HEK293 (cell line): Measurements from ENCODE around the gene LPCAT1.

Experiments used
- CTCF ChIA-PET: fragments of 350-600 bp; formaldehyde crosslinking; extraction: SDS; loops from one replicate; lab custom pipeline; 2021; ENCODE audit warnings: antibody characterized with exemption; lab: Yijun Ruan, JAX
- POLR2A ChIA-PET: fragments of 300-600 bp; formaldehyde crosslinking; extraction: SDS; loops from one replicate; lab custom pipeline; 2020; ENCODE audit warnings: antibody characterized with exemption, inconsistent platforms; lab: Yijun Ruan, JAX
- H3K27ac ChIP-seq: fragments of 200-500 bp; sonication (Bioruptor generic); 2 replicates; pipeline ENCODE4 v1.5.1; 2014; ENCODE audit warnings: low read depth, low read length, control low read depth, inconsistent platforms; ENCODE audit errors: extremely low read depth
- H3K36me3 ChIP-seq, 2 experiments: fragments of 200-500 bp in 1 of 2; sonication (Bioruptor generic) in 1 of 2; 1 replicate in 1 of 2; 2 replicates in 1 of 2; pipeline ENCODE4 v1.5.1; 2014 to 2017; ENCODE audit warnings: inconsistent platforms in 2 of 2, low read length in 2 of 2; ENCODE audit not compliant: control insufficient read depth in 2 of 2, insufficient read depth in 1 of 2
- H3K4me1 ChIP-seq: fragments of 200-500 bp; sonication (Bioruptor generic); 2 replicates; pipeline ENCODE4 v1.5.1; 2014; ENCODE audit warnings: mild to moderate bottlenecking, low read length, inconsistent platforms; ENCODE audit not compliant: control insufficient read depth, insufficient read depth
- H3K4me3 ChIP-seq: 2 replicates; pipeline ENCODE4 v1.5.1; 2011; ENCODE audit warnings: low read depth, mild to moderate bottlenecking, control low read depth, low read length, moderate library complexity
- H3K9me3 ChIP-seq: fragments of 200-500 bp; sonication (Bioruptor generic); 2 replicates; pipeline ENCODE4 v1.5.1; 2014; ENCODE audit warnings: low read depth, low read length, inconsistent platforms; ENCODE audit not compliant: control insufficient read depth, insufficient read depth
- BCL11A ChIP-seq: fragments of 450-650 bp; formaldehyde crosslinking; IDR thresholded peaks from 2 replicates; pipeline ENCODE4 v1.5.1; 2016; ENCODE audit warnings: low read depth, missing biosample characterization, missing genetic modification characterization
- HOXD13 ChIP-seq: sonication (generic); formaldehyde crosslinking; IDR thresholded peaks from 2 replicates; pipeline ENCODE4 v1.8.0; 2022; ENCODE audit warnings: missing genetic modification reagents, borderline replicate concordance
- SCRT2 ChIP-seq: fragments of 450-650 bp; formaldehyde crosslinking; IDR thresholded peaks from 2 replicates; pipeline ENCODE4 v1.5.1; 2016; ENCODE audit warnings: missing biosample characterization, missing genetic modification characterization
- ZBTB17 ChIP-seq: fragments of 450-650 bp; formaldehyde crosslinking; IDR thresholded peaks from 2 replicates; pipeline ENCODE4 v1.5.1; 2016; ENCODE audit warnings: missing biosample characterization, missing genetic modification characterization
- ZNF23 ChIP-seq: fragments of 450-650 bp; formaldehyde crosslinking; IDR thresholded peaks from 2 replicates; pipeline ENCODE4 v1.5.1; 2016; ENCODE audit warnings: missing biosample characterization, missing genetic modification characterization, borderline replicate concordance
- ZNF292 ChIP-seq: fragments of 450-650 bp; formaldehyde crosslinking; IDR thresholded peaks from 2 replicates; pipeline ENCODE4 v1.5.1; 2016; ENCODE audit warnings: low read depth, missing biosample characterization, missing genetic modification characterization, borderline replicate concordance
- ZNF549 ChIP-seq: fragments of 450-650 bp; IDR thresholded peaks from 2 replicates; pipeline ENCODE4 v1.5.1; 2018; ENCODE audit warnings: missing biosample characterization, missing genetic modification characterization, mild to moderate bottlenecking, inconsistent platforms, moderate library complexity
- ZNF658 ChIP-seq: fragments of 450-650 bp; formaldehyde crosslinking; IDR thresholded peaks from 2 replicates; pipeline ENCODE4; 2016; ENCODE audit warnings: missing biosample characterization, missing genetic modification characterization
- TF ChIP-seq, protein P1 (sequence below): fragments of 450-650 bp; formaldehyde crosslinking; conservative IDR thresholded peaks from 2 replicates; pipeline ENCODE4 v1.5.1; 2016; ENCODE audit warnings: low read depth, missing biosample characterization, missing genetic modification characterization
- TF ChIP-seq, protein P2 (sequence below): fragments of 450-650 bp; formaldehyde crosslinking; IDR thresholded peaks from 2 replicates; pipeline ENCODE4 v1.5.1; 2016; ENCODE audit warnings: missing biosample characterization, missing genetic modification characterization, borderline replicate concordance
- TF ChIP-seq, protein P3 (sequence below): fragments of 450-650 bp; formaldehyde crosslinking; IDR thresholded peaks from 2 replicates; pipeline ENCODE4 v1.5.1; 2016; ENCODE audit warnings: missing biosample characterization, missing genetic modification characterization
- TF ChIP-seq, protein P4 (sequence below): IDR thresholded peaks from 2 replicates; pipeline ENCODE4 v1.6.1; 2011; ENCODE audit warnings: mild to moderate bottlenecking, low read depth, low read length, borderline replicate concordance
- TF ChIP-seq, protein P5 (sequence below): fragments of 450-650 bp; formaldehyde crosslinking; IDR thresholded peaks from 2 replicates; pipeline ENCODE4 v1.5.1; 2016; ENCODE audit warnings: missing biosample characterization, missing genetic modification characterization, low read depth

LPCAT1 gene

DNA sequence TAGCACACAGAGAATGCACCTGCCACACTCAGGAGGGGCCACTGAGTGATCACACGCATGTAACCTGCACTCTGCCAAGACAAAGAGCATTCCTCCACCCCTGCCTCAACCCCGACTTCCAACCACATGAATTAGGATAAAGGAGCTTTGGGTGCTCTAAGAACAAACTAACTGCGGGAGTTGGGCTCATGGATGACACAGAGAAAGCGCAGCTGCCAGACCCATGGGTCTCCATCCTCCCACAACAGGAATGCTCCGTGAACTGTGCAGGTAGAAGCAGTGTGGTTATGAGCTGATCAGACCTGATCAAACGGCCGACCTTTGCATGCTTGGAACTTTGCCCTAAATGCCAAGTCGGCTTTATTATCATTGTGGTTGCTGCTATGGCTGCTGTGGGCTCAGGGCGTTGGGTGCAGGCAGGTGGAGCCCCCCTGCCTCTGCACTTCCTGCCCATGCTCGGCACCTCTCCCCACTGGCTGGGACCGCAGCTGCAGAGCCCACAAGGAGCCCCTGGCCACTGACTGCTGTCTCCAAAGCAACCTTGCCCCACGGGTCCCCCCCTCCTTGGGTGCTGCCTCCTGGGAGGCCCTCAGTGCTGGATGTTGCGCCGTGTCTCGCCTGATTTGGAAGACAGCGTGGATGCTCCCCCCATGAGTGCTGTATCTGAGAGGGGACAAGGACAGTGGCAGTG, 75.9 kb downstream of the LPCAT1 start (continued):
- TF ChIP-seq, protein P1, sequence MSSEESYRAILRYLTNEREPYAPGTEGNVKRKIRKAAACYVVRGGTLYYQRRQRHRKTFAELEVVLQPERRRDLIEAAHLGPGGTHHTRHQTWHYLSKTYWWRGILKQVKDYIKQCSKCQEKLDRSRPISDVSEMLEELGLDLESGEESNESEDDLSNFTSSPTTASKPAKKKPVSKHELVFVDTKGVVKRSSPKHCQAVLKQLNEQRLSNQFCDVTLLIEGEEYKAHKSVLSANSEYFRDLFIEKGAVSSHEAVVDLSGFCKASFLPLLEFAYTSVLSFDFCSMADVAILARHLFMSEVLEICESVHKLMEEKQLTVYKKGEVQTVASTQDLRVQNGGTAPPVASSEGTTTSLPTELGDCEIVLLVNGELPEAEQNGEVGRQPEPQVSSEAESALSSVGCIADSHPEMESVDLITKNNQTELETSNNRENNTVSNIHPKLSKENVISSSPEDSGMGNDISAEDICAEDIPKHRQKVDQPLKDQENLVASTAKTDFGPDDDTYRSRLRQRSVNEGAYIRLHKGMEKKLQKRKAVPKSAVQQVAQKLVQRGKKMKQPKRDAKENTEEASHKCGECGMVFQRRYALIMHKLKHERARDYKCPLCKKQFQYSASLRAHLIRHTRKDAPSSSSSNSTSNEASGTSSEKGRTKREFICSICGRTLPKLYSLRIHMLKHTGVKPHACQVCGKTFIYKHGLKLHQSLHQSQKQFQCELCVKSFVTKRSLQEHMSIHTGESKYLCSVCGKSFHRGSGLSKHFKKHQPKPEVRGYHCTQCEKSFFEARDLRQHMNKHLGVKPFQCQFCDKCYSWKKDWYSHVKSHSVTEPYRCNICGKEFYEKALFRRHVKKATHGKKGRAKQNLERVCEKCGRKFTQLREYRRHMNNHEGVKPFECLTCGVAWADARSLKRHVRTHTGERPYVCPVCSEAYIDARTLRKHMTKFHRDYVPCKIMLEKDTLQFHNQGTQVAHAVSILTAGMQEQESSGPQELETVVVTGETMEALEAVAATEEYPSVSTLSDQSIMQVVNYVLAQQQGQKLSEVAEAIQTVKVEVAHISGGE (tag by site-specific recombination) = no peak
- TF ChIP-seq ZNF549 (tag by site-specific recombination) = no peak
- no peak for TF ChIP-seq HOXD13 (CRISPR knock-in tag)
- no peak for TF ChIP-seq ZNF658 (tag by site-specific recombination)
- no peak for TF ChIP-seq ZNF292 (tag by site-specific recombination)
- TF ChIP-seq, protein P2, sequence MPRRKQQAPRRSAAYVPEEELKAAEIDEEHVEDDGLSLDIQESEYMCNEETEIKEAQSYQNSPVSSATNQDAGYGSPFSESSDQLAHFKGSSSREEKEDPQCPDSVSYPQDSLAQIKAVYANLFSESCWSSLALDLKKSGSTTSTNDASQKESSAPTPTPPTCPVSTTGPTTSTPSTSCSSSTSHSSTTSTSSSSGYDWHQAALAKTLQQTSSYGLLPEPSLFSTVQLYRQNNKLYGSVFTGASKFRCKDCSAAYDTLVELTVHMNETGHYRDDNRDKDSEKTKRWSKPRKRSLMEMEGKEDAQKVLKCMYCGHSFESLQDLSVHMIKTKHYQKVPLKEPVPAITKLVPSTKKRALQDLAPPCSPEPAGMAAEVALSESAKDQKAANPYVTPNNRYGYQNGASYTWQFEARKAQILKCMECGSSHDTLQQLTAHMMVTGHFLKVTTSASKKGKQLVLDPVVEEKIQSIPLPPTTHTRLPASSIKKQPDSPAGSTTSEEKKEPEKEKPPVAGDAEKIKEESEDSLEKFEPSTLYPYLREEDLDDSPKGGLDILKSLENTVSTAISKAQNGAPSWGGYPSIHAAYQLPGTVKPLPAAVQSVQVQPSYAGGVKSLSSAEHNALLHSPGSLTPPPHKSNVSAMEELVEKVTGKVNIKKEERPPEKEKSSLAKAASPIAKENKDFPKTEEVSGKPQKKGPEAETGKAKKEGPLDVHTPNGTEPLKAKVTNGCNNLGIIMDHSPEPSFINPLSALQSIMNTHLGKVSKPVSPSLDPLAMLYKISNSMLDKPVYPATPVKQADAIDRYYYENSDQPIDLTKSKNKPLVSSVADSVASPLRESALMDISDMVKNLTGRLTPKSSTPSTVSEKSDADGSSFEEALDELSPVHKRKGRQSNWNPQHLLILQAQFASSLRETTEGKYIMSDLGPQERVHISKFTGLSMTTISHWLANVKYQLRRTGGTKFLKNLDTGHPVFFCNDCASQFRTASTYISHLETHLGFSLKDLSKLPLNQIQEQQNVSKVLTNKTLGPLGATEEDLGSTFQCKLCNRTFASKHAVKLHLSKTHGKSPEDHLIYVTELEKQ (tag by site-specific recombination) = no peak
- TF ChIP-seq BCL11A (tag by site-specific recombination) = no peak

DNA sequence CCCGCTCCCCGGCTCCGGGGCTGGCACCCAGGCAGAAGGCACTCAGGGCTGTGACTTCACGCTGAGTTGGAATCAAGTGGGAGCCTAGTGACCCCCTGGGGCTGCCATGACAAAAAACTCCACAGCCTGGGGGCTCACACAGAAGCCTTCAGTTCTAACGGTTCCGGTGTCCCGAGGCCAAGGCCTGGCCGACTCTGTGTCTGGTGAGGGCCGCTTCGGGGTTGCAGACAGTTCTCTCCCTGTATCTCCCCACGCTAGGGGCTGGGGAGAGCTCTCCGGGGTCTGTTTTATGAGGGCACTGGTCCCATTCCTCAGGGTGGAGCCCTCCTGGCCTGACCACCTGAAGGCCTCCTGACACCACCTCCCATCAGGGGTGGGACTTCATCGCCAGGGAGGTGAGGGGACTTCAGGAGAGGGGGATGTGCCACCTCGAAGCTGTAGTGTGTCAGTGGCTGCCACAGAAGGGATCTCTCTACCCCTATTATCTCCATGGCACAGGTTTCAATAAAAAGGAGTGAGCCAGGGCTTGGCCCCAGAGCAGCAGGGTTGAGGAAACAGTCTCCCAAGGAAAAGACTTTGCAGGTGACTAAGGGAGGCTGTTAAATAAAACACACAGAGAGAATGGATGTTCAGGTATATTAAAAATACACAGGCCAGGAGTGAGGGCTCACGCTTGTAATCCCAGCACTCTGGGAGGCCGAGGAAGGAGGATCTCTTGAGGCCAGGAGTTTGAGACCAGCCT, 77.0 kb downstream of the LPCAT1 start:
- POLR2A ChIA-PET = no interaction called here
- H3K4me3 ChIP-seq = no peak overlapping the region

DNA sequence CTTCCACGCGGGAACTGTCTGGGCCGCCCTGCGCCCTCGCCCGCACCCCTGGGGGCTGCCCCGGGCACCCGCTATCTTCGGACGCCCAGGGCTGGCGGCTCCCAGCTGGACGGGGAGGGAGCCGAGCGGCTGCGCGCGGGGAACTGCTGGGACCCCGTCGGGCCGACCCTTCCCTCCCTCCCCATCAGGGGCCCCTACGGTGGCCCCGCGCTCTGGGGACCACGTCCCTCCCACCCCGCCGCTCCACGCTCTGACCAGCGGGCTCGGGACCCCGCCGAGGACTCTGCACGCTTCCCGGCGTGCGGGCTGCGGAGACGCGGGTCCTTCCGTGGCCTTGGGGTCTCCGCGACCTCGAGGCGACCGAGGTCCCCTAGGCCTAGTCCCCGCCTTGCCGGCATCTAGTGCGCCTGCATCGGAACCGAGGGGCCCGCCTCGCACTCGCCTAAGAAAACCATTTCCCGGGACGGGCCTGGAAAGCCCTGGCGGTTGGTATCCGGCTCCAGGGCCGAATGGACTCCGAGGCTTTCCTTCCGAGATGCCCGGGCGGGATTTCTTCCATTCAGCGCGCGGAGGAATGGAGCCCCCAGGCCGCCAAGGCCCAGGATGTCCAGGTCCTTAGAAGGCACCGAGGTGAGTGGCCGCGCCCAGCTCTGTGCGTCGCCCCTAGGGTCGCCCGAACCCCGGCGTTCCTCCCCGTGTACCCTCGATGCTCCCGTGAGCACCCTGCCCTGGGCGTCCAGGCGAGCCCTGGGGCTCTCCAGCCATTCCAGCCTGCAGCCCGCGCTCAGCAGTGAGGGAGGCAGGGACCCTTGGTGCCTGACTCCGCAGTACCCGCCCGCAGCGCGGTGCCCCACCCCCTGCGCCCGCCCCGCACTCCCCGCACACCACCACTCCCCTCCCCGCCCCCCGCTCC, 77.8 kb downstream of the LPCAT1 start:
- no peak overlapping the region for H3K27ac ChIP-seq
- H3K4me3 ChIP-seq = no peak overlapping the region
- CTCF ChIA-PET = no interaction called here
- H3K36me3 ChIP-seq = peaks cover 0 to 4% of the 10 kb centered on the region in 2 experiments; a peak in 1 of 3 replicates
- peaks cover 3% of the 10 kb centered on the region; the same call in 1 of the 2 replicates for H3K4me1 ChIP-seq
- POLR2A ChIA-PET = no interaction called here
- no peaks in the 10 kb centered on the region for H3K9me3 ChIP-seq
- TF ChIP-seq, protein P3, sequence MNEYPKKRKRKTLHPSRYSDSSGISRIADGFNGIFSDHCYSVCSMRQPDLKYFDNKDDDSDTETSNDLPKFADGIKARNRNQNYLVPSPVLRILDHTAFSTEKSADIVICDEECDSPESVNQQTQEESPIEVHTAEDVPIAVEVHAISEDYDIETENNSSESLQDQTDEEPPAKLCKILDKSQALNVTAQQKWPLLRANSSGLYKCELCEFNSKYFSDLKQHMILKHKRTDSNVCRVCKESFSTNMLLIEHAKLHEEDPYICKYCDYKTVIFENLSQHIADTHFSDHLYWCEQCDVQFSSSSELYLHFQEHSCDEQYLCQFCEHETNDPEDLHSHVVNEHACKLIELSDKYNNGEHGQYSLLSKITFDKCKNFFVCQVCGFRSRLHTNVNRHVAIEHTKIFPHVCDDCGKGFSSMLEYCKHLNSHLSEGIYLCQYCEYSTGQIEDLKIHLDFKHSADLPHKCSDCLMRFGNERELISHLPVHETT (tag by site-specific recombination) = no peak
- no peak for TF ChIP-seq SCRT2
- TF ChIP-seq, protein P4, sequence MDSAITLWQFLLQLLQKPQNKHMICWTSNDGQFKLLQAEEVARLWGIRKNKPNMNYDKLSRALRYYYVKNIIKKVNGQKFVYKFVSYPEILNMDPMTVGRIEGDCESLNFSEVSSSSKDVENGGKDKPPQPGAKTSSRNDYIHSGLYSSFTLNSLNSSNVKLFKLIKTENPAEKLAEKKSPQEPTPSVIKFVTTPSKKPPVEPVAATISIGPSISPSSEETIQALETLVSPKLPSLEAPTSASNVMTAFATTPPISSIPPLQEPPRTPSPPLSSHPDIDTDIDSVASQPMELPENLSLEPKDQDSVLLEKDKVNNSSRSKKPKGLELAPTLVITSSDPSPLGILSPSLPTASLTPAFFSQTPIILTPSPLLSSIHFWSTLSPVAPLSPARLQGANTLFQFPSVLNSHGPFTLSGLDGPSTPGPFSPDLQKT = no peak
- no peak for TF ChIP-seq ZBTB17 (tag by site-specific recombination)
- TF ChIP-seq, protein P5, sequence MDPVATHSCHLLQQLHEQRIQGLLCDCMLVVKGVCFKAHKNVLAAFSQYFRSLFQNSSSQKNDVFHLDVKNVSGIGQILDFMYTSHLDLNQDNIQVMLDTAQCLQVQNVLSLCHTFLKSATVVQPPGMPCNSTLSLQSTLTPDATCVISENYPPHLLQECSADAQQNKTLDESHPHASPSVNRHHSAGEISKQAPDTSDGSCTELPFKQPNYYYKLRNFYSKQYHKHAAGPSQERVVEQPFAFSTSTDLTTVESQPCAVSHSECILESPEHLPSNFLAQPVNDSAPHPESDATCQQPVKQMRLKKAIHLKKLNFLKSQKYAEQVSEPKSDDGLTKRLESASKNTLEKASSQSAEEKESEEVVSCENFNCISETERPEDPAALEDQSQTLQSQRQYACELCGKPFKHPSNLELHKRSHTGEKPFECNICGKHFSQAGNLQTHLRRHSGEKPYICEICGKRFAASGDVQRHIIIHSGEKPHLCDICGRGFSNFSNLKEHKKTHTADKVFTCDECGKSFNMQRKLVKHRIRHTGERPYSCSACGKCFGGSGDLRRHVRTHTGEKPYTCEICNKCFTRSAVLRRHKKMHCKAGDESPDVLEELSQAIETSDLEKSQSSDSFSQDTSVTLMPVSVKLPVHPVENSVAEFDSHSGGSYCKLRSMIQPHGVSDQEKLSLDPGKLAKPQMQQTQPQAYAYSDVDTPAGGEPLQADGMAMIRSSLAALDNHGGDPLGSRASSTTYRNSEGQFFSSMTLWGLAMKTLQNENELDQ = no peak
- TF ChIP-seq ZNF292 (tag by site-specific recombination) = no peak

More for the DNA sequence above, 77.0 kb downstream of the LPCAT1 start:
- Histone ChIP-seq H3K27ac (no peak overlapping the region), H3K4me1 (peaks cover 3% of the 10 kb centered on the region; the same call in 1 of the 2 replicates), H3K9me3 (no peaks in the 10 kb centered on the region), H3K36me3 (no peaks in the 10 kb centered on the region)
- no peak for TF ChIP-seq ZNF23
- CTCF ChIA-PET = interaction anchor here (0.6 to 0.7 kb wide), 4 partner anchors 81 to 1234 kb away, joined by 3 to 6 read pairs (median 5); no protein-coding TSS in a partner anchor
